ENCODE data around the gene ANKRD35. TPM values are rescaled to one million over a fixed set of nuclear protein-coding genes. Genes with fewer than 3 reads are reported as not detected.
"Not testable (repeated sequence)": the region's sequence is repeated elsewhere in the genome, so short reads cannot be mapped to it uniquely, and the experiment has no call there.

ANKRD35 gene
- total RNA-seq, 1 experiment from 2014 or later: 2.7 TPM

DNA sequence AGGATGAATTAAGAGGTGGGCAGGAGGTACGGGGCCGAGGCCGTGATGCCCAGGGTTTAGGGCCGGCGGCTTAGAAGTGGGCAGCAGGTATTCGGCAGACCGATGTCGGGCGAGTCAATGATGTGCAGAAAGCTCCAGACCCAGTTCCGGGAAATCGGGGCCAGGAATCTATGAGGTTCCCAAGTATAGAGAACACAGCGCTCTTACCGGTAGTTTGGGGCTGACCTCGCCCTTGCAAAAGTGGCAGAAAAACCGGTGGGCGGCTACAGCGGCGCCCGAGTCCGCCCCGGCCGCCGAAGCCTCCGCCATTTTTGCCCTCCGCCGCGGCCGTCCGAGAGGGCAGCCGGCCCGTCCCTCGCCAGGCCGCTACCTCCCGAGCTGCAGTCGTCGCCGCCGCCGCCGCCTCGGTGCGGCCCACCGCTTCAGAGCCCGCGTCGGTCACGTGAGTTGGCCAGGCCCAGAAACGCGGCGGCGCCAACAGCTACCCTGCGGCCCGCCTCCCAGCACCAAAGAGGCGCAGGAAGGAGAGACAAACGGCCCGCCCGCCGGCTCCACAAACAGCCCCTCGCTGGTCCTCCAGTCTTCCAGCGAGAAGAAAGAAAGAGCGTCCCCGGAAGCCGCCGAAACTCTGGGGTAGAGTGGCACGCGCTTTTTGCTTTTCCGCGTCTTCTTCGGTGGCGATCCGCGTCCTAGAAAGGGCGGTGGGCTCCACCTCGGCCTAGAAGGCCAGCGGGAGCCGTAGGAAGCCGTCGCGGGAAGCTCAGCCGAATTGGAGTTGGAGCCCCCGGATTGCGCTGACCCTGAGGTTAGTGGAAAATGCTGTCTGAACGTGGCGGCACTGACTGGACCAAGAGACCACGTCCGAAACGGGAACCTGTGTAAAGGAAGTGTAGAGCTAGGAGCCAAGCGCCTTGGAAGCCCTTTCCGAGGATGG, 61.8 kb downstream of the ANKRD35 start, which contains the start of the genes POLR3C and RNF115 (continued):
- no peak for TF ChIP-seq GTF2I (CRISPR knock-in tag; conservative IDR thresholded peaks at IDR 0.05)
- no peak for TF ChIP-seq IRF2 (CRISPR knock-in tag; IDR thresholded peaks at IDR 0.05; ENCODE audit: borderline replicate concordance, low read depth)
- TF ChIP-seq NR3C1 (CRISPR knock-in tag; conservative IDR thresholded peaks at IDR 0.05; ENCODE audit: low read depth): no peak

- H3K4me3 Mint-ChIP-seq; H3K9me3 Mint-ChIP-seq; ATAC-seq; H3K27ac Mint-ChIP-seq; H3K4me1 Mint-ChIP-seq; DNase-seq (ENCODE audit: low spot score); H3K27me3 Mint-ChIP-seq (ENCODE audit: low read depth); CTCF ChIA-PET: not testable (repeated sequence)
- H3K36me3 Mint-ChIP-seq: peaks cover 18% of the 10 kb centered on the region
- POLR2A ChIA-PET: interaction anchor here (1.6 kb wide), 1 partner anchor 23 kb away, joined by 7 read pairs; the partner anchor contains the start of gene NUDT17
Measured at GRCh38 chr1:145822779-145823331, 62.8 kb downstream of the ANKRD35 start.

- POLR2A ChIA-PET, H3K9me3 Mint-ChIP-seq: not testable (repeated sequence)
Measured at GRCh38 chr1:145818095-145818494, 67.6 kb downstream of the ANKRD35 start.

More at GRCh38 chr1:145818095-145818494, 67.6 kb downstream of the ANKRD35 start:
- H3K36me3 Mint-ChIP-seq; H3K27ac Mint-ChIP-seq; ATAC-seq; H3K27me3 Mint-ChIP-seq (ENCODE audit: low read depth); H3K4me1 Mint-ChIP-seq; DNase-seq (ENCODE audit: low spot score); H3K4me3 Mint-ChIP-seq; CTCF ChIA-PET: not testable (repeated sequence)

Small RNAs within 50 kb of the gene (microRNA-seq; reads per million reads assigned to microRNA genes)
- not detected for gene MIR6736 (ENCODE audit: borderline number of aligned reads)

Other genes with a start within 250 kb of the ANKRD35 start
- gene PDZK1, start 178.5 kb downstream of the ANKRD35 start, total RNA-seq (2021): 0.57 to 0.77 TPM (median 0.57 TPM) in 3 replicates
- not detected in 3 replicates for gene CD160, start 166.4 kb downstream of the ANKRD35 start, total RNA-seq (2021)
- 8.1 to 9.2 TPM (median 9.0 TPM) in 3 replicates for gene RNF115, start 61.8 kb downstream of the ANKRD35 start, total RNA-seq (2021)
- 20.2 to 24.9 TPM (median 22.7 TPM) in 3 replicates for gene POLR3C, start 61.7 kb downstream of the ANKRD35 start, total RNA-seq (2021)
- 2.7 to 3.5 TPM (median 3.3 TPM) in 3 replicates for gene NUDT17, start 40.2 kb downstream of the ANKRD35 start, total RNA-seq (2021)
- gene PIAS3, start 26.8 kb downstream of the ANKRD35 start, total RNA-seq (2021): 44.9 to 52.4 TPM (median 49.6 TPM) in 3 replicates
- gene ITGA10, start 24.2 kb upstream of the ANKRD35 start, total RNA-seq (2021): 0.31 to 0.34 TPM (median 0.32 TPM) in 3 replicates
- 10.9 to 12.5 TPM (median 11.8 TPM) in 3 replicates for gene PEX11B, start 32.9 kb upstream of the ANKRD35 start, total RNA-seq (2021)
- 199 to 215 TPM (median 212 TPM) in 3 replicates for gene RBM8A, start 41.6 kb upstream of the ANKRD35 start, total RNA-seq (2021)
- 3.0 to 3.8 TPM (median 3.8 TPM) in 3 replicates for gene LIX1L, start 72.2 kb upstream of the ANKRD35 start, total RNA-seq (2021)
- 0.21 to 0.44 TPM (median 0.22 TPM) in 3 replicates for gene ANKRD34A, start 78.7 kb upstream of the ANKRD35 start, total RNA-seq (2021)
- gene POLR3GL, start 78.8 kb upstream of the ANKRD35 start, total RNA-seq (2021): 3.8 to 8.3 TPM (median 6.7 TPM) in 3 replicates
- 56.7 to 76.8 TPM (median 73.8 TPM) in 3 replicates for gene TXNIP, start 110.7 kb upstream of the ANKRD35 start, total RNA-seq (2021)
- 0.23 to 0.50 TPM (median 0.31 TPM) in 3 replicates for gene HJV, start 135.9 kb upstream of the ANKRD35 start, total RNA-seq (2021)

Data from WTC11 (cell line).